ENCODE results near the gene FAM111A.

The FAM111A gene

DNA sequence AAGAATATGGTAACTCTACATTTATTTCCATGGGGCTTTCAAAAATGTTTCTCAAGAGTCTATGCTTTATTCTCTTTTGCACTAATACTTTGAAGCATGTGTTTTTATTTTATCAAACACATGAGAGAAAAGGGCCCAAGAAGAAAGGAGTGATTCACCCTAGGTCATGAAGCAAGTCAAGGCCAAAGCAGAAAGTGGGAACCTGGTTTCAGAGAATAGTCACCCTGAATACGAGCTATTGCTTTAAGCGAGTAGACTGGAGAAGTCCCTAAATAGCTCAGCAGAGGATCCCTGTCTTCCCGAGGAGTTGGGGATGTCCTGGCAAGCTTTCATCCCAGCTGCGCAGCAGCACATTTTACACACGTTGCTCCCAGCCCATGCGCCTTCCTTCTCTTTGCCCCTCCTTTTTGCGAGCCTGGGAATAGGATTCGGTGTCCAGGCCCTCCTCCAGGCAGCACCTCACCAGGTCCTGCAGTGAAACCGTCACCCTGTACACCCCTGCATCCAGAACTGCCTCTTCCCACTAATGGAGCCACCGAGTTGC is 51.0 kb downstream of the FAM111A start:
- TF ChIP-seq EZH2 (optimal IDR thresholded peaks at IDR 0.05; ENCODE audit: low read depth, low read length): no peak
- no peak for TF ChIP-seq EZH2phosphoT487 (IDR thresholded peaks at IDR 0.05; ENCODE audit: low read length)
- TF ChIP-seq, protein P1, sequence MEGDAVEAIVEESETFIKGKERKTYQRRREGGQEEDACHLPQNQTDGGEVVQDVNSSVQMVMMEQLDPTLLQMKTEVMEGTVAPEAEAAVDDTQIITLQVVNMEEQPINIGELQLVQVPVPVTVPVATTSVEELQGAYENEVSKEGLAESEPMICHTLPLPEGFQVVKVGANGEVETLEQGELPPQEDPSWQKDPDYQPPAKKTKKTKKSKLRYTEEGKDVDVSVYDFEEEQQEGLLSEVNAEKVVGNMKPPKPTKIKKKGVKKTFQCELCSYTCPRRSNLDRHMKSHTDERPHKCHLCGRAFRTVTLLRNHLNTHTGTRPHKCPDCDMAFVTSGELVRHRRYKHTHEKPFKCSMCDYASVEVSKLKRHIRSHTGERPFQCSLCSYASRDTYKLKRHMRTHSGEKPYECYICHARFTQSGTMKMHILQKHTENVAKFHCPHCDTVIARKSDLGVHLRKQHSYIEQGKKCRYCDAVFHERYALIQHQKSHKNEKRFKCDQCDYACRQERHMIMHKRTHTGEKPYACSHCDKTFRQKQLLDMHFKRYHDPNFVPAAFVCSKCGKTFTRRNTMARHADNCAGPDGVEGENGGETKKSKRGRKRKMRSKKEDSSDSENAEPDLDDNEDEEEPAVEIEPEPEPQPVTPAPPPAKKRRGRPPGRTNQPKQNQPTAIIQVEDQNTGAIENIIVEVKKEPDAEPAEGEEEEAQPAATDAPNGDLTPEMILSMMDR (IDR thresholded peaks at IDR 0.05; ENCODE audit: low read length): no peak
- Histone ChIP-seq H3K27ac (ENCODE audit: low read length) (no peak overlapping the region), H3K4me2 (ENCODE audit: low read depth, low read length) (no peak overlapping the region), H3K4me1 (ENCODE audit: low read length) (no peaks in the 10 kb centered on the region), H3K36me3 (replicated peaks; ENCODE audit: insufficient read depth, low read length) (no peaks in the 10 kb centered on the region), H2AFZ (ENCODE audit: low read length) (no peak overlapping the region), H3K9ac (ENCODE audit: low read length) (no peak overlapping the region), H3K9me2 (replicated peaks; ENCODE audit: insufficient read depth, low read length) (no peaks in the 10 kb centered on the region), H3K79me2 (ENCODE audit: low read length) (no peaks in the 10 kb centered on the region), H4K20me1 (ENCODE audit: insufficient read depth, low read length) (no peaks in the 10 kb centered on the region), H3K9me3 (replicated peaks; ENCODE audit: insufficient read depth, low read length) (no peaks in the 10 kb centered on the region), H3K4me3 (ENCODE audit: low read length) (no peak overlapping the region), H3F3A (ENCODE audit: insufficient read depth, low read length) (no peaks in the 10 kb centered on the region), H3K27me3 (replicated peaks; ENCODE audit: insufficient read depth, low read length) (no peaks in the 10 kb centered on the region)
- DNase-seq: no peak

DNA sequence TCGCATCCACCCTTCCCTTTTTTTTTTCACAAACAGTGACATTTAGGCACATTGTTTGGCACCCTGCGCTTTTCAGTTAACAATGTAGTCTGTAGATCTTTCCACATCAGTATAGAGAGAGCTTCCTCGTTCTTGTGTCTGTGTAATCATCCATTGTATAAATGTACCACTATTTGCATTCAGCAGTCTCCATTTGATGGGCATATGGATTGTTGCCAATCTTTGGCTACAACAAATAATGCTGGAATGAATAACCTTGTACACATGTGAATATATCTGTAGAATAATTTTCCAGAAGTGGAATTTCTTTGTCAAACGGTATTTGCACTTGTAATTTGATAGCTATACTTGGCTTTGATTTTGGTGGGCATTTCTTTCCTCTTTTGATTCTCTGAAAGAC is 52.9 kb downstream of the FAM111A start:
- Histone ChIP-seq H3K4me1 (ENCODE audit: low read length) (peaks cover 9% of the 10 kb centered on the region), H3K9me3 (replicated peaks; ENCODE audit: insufficient read depth, low read length) (no peaks in the 10 kb centered on the region), H3F3A (ENCODE audit: insufficient read depth, low read length) (no peaks in the 10 kb centered on the region), H3K27me3 (replicated peaks; ENCODE audit: insufficient read depth, low read length) (no peaks in the 10 kb centered on the region), H2AFZ (ENCODE audit: low read length) (no peak overlapping the region), H3K4me3 (ENCODE audit: low read length) (no peak overlapping the region), H3K79me2 (ENCODE audit: low read length) (no peaks in the 10 kb centered on the region), H3K36me3 (replicated peaks; ENCODE audit: insufficient read depth, low read length) (no peaks in the 10 kb centered on the region), H3K9ac (ENCODE audit: low read length) (no peak overlapping the region), H3K9me2 (replicated peaks; ENCODE audit: insufficient read depth, low read length) (no peaks in the 10 kb centered on the region), H3K27ac (ENCODE audit: low read length) (no peak overlapping the region), H3K4me2 (ENCODE audit: low read depth, low read length) (no peak overlapping the region), H4K20me1 (ENCODE audit: insufficient read depth, low read length) (no peaks in the 10 kb centered on the region)
- no peak for TF ChIP-seq EZH2 (optimal IDR thresholded peaks at IDR 0.05; ENCODE audit: low read depth, low read length)
- TF ChIP-seq, protein P1 (IDR thresholded peaks at IDR 0.05; ENCODE audit: low read length): no peak
- DNase-seq: no peak

DNA sequence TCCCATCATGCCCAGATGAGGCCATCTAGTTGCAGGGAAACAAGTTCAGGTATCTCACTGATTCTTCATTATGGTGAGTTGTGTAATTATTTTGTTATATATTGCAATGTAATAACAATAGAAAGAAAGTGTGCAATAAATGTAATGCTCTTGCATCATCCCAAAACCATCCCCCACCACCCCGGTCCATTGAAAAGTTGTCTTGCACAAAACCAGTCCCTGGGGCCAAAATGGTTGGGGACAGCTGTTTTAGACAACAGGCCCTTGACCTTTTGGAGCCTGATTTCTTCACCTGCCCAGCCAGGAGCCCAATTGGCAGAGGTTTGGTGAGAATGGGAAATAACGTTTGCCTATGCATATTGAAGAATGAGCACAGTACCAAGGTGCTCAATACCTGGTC is 54.1 kb downstream of the FAM111A start:
- Histone ChIP-seq H3F3A (ENCODE audit: insufficient read depth, low read length) (no peaks in the 10 kb centered on the region), H3K36me3 (replicated peaks; ENCODE audit: insufficient read depth, low read length) (no peaks in the 10 kb centered on the region), H3K9ac (ENCODE audit: low read length) (no peak overlapping the region), H4K20me1 (ENCODE audit: insufficient read depth, low read length) (no peaks in the 10 kb centered on the region), H3K79me2 (ENCODE audit: low read length) (no peaks in the 10 kb centered on the region), H3K27me3 (replicated peaks; ENCODE audit: insufficient read depth, low read length) (no peaks in the 10 kb centered on the region), H3K4me2 (ENCODE audit: low read depth, low read length) (no peak overlapping the region), H3K4me3 (ENCODE audit: low read length) (no peak overlapping the region), H3K4me1 (ENCODE audit: low read length) (peaks cover 9% of the 10 kb centered on the region), H3K27ac (ENCODE audit: low read length) (no peak overlapping the region), H3K9me3 (replicated peaks; ENCODE audit: insufficient read depth, low read length) (no peaks in the 10 kb centered on the region), H2AFZ (ENCODE audit: low read length) (no peak overlapping the region), H3K9me2 (replicated peaks; ENCODE audit: insufficient read depth, low read length) (no peaks in the 10 kb centered on the region)
- DNase-seq: no peak
- TF ChIP-seq EZH2 (optimal IDR thresholded peaks at IDR 0.05; ENCODE audit: low read depth, low read length) (no peak), EZH2phosphoT487 (IDR thresholded peaks at IDR 0.05; ENCODE audit: low read length) (no peak)
- TF ChIP-seq, protein P1 (IDR thresholded peaks at IDR 0.05; ENCODE audit: low read length): no peak
